ENCODE data around the gene VWA7.
A peak's percentile ranks its signal among the peaks of the same experiment; 100 is the strongest.

VWA7 gene

DNA sequence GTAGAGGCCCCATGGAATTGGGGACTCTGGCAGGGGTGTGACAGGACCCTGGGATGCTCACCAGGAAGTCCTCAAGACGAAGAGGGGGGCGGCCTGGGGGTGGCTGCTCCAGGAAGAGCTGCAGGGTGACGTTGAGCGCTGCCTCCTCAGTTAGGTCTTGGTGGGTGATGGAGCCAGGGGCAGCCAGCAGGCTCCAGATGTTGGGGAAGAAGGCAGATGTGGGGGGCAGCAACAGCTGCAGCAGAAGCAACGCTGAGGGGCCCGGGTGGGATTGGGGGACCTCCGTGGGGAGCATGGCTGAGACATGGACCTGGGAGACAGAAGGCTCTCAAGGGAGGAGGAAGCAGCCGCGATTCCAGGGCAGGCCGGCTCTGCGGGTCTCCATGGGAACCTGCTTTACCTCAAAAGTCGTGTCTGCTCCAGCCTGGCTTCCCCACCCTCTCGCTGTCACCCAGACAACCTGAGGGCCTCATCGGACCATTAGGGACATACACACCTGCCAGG lies 591 bp downstream of the VWA7 start:
- TF ChIP-seq ARNT (IDR thresholded peaks at IDR 0.05) (no peak), ZNF384 (IDR thresholded peaks at IDR 0.05) (no peak), HDGF (IDR thresholded peaks at IDR 0.05; ENCODE audit: borderline replicate concordance) (no peak), CTBP1 (IDR thresholded peaks at IDR 0.05; ENCODE audit: borderline replicate concordance) (no peak), FOXA1 (IDR thresholded peaks at IDR 0.05) (no peak), ELF4 (IDR thresholded peaks at IDR 0.05) (no peak), SP1 (IDR thresholded peaks at IDR 0.05) (no peak), BHLHE40 (IDR thresholded peaks at IDR 0.05; ENCODE audit: borderline replicate concordance) (no peak), L3MBTL2 (conservative IDR thresholded peaks at IDR 0.05) (no peak)
- CTCF ChIA-PET = no interaction called here
- DNase-seq (ENCODE audit: extremely low spot score) = no peak
- POLR2A ChIA-PET = interaction anchor here (1.6 kb wide), 1 partner anchor 30 kb away, joined by 5 read pairs; the partner anchor contains the start of gene LSM2

DNA sequence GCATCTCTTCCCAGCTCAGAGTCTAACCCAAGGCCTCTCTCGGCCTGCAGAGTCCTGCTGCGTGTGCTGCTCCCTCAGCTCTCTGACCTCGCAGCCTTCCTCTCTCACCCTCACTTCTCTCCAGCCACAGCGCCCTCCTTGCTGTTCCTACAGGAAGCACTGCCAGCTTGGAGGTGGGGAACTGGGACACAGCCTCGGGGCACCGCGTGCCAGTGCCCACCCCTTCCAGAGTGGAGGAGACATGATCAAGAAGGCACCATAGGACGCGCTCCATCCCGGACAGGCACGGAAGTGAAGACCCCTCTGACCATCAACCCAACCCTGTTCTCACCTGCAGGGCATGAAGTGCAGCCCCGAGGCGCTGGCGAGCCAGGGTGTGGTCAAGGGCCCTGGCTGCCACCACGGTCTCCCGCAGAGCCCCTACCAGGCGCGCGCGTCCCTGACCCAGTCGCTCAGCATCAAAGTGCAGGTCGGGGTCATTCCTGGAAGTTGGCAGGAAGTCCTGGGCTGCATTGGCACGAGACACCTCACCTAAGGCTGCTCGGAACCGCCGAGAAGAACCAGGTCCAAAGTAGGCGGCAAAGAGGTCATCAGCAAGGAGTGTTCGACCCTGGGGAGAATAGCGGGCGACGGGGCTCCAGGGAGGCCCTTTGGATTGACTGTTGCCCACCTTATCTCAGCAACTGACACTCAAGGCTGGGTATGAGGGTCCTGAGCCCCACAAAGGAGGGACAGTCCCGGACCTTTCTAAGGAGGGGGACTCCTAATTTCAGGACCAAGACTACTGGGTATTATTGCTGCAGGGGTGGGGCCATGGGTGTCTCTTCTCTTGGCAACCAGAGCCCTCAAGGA lies 1.3 kb downstream of the VWA7 start:
- TF ChIP-seq SP1 (IDR thresholded peaks at IDR 0.05) = no peak
- no peak for TF ChIP-seq ARNT (IDR thresholded peaks at IDR 0.05)
- no peak for TF ChIP-seq FOXA1 (IDR thresholded peaks at IDR 0.05)
- no peak for TF ChIP-seq HDGF (IDR thresholded peaks at IDR 0.05; ENCODE audit: borderline replicate concordance)
- no peak for TF ChIP-seq FOXM1 (IDR thresholded peaks at IDR 0.05; ENCODE audit: borderline replicate concordance)
- TF ChIP-seq ELF4 (IDR thresholded peaks at IDR 0.05) = no peak
- TF ChIP-seq TARDBP (IDR thresholded peaks at IDR 0.05) = no peak
- TF ChIP-seq, protein P1, sequence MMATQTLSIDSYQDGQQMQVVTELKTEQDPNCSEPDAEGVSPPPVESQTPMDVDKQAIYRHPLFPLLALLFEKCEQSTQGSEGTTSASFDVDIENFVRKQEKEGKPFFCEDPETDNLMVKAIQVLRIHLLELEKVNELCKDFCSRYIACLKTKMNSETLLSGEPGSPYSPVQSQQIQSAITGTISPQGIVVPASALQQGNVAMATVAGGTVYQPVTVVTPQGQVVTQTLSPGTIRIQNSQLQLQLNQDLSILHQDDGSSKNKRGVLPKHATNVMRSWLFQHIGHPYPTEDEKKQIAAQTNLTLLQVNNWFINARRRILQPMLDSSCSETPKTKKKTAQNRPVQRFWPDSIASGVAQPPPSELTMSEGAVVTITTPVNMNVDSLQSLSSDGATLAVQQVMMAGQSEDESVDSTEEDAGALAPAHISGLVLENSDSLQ (IDR thresholded peaks at IDR 0.05) = no peak
- TF ChIP-seq FOXK2 (IDR thresholded peaks at IDR 0.05) = no peak
- TF ChIP-seq LEF1 (IDR thresholded peaks at IDR 0.05; ENCODE audit: borderline replicate concordance) = no peak
- no peak for DNase-seq (ENCODE audit: extremely low spot score)
- POLR2A ChIA-PET = interaction anchor here (0.9 to 3.1 kb wide), 5 partner anchors 36 to 111 kb away, joined by 3 to 11 read pairs (median 6); partner anchors contain the start of genes ABHD16A, GPANK1, HSPA1A and HSPA1B
- CTCF ChIA-PET = interaction anchor here (0.8 to 1.8 kb wide), 3 partner anchors 15 to 165 kb away, joined by 4 to 6 read pairs (median 5); no protein-coding TSS in a partner anchor

DNA sequence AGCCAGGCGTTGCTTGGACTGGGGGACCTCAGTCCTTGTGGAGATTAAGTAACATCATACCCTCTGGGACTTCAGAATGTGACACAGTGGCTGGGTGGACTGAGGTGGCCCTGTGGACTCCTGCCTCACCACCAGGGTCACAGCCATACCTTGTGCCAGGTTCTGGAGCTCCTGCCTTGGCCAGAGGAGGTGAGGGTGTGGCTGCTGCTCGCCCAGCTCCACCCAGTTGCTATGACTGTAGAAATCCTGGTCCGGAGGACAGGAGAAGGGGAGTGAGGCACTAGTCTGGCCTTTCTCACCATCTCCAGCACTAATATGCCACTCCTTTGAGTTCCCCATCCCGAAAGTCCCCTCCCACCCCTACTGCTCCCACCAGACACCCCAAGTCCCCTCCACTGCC lies 1.9 kb downstream of the VWA7 start:
- no peak for DNase-seq (ENCODE audit: extremely low spot score)
- CTCF ChIA-PET = interaction anchor here (0.8 to 1.8 kb wide), 3 partner anchors 16 to 165 kb away, joined by 4 to 6 read pairs (median 5); no protein-coding TSS in a partner anchor
- TF ChIP-seq FOXM1 (IDR thresholded peaks at IDR 0.05; ENCODE audit: borderline replicate concordance) = no peak
- no peak for TF ChIP-seq SUZ12 (IDR thresholded peaks at IDR 0.05)
- no peak for TF ChIP-seq SP1 (IDR thresholded peaks at IDR 0.05)
- POLR2A ChIA-PET = interaction anchor here (0.9 to 3.1 kb wide), 5 partner anchors 36 to 110 kb away, joined by 3 to 11 read pairs (median 6); partner anchors contain the start of genes ABHD16A, GPANK1, HSPA1A and HSPA1B

DNA sequence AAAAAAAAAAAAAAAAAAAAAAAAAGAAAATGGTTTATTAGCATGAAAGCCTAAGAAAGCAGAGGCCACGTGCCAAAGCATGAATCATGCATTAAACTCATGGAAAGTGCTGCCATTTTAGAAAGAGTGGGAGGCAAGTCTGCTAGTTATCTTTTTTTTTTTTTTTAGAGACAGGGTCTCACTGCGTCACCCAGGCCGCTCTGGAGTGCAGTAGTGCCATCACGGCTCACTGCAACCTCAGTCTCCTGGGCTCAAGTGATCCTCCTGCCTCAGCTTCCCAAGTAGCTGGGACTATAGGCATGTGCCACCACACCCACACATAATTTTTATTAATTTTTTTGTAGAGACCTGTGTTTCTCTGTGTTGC lies 5.2 kb downstream of the VWA7 start:
- CTCF ChIA-PET = no interaction called here

DNA sequence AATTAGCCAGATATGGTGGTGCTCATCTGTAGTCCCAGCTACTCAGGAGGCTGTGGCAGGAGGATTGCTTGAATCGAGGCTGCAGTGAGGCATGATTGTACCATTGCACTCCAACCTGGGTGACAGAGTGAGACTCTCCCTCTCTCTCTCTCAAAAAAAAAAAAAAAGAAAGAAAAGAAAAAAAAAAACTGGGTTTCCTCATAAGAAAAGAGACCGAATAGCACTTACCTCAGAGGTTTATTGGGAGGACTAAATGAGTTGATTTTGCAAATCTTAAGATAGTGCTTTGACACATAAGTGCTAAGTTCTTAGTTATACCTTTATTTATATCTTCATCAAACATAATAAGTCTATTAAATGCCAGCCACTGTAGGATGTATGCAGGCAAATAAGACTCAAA lies 6.3 kb downstream of the VWA7 start:
- CTCF ChIA-PET = interaction anchor here (0.9 to 3.1 kb wide), 4 partner anchors 20 to 172 kb away, joined by 3 to 13 read pairs (median 8); partner anchors contain the start of gene DDAH2

More for the DNA sequence above, 5.2 kb downstream of the VWA7 start:
- TF ChIP-seq TARDBP (IDR thresholded peaks at IDR 0.05) = no peak
- no peak for TF ChIP-seq ARNT (IDR thresholded peaks at IDR 0.05)
- TF ChIP-seq SUZ12 (IDR thresholded peaks at IDR 0.05) = no peak
- no peak for TF ChIP-seq ZNF384 (IDR thresholded peaks at IDR 0.05)
- TF ChIP-seq L3MBTL2 (conservative IDR thresholded peaks at IDR 0.05) = no peak
- TF ChIP-seq FOXK2 (IDR thresholded peaks at IDR 0.05) = no peak
- TF ChIP-seq BHLHE40 (IDR thresholded peaks at IDR 0.05; ENCODE audit: borderline replicate concordance) = no peak
- no peak for TF ChIP-seq ELF4 (IDR thresholded peaks at IDR 0.05)
- DNase-seq (ENCODE audit: extremely low spot score) = no peak
- POLR2A ChIA-PET = interaction anchor here (1.8 kb wide), 1 partner anchor 56 kb away, joined by 9 read pairs; the partner anchor contains the start of gene HSPA1B

DNA sequence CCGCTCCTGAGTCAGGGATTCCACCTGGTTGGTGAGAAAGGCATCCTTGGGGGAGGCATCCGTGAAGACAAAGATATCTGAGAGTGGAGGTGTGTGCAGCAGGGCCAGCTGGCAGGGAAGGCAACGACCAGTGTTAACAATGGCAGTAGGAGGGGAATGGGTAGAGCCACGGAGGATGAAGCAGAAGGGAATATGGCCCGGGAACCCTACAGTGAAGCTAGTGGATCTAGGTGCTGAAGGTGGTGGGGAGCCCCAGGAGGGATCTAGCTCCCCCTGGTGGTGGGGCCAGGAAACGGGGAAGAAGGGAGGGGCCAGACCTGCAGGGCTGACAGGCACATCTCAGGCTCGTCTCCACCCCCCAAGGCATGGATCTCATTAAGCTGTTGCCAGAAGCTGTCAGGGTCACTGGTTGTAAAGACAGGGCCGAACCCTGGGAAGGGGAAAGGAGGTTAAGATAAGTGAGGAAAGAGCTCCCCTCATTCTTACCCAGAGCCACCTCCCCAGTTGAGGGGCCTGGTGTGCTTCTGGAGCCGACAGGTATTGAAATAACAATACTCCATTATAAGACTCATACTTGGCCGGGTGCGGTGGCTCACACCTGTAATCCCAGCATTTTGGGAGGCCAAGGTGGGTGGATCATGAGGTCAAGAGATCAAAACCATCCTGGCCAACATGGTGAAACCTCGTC lies 7.3 kb downstream of the VWA7 start:
- ChIA-PET POLR2A (interaction anchor here (0.6 to 1.4 kb wide), 8 partner anchors 30 to 105 kb away, joined by 3 to 8 read pairs (median 5); partner anchors contain the start of genes CLIC1, GPANK1, HSPA1A and HSPA1B), CTCF (interaction anchor here (0.5 to 3.1 kb wide), 21 partner anchors 9 to 171 kb away, joined by 3 to 19 read pairs (median 4); partner anchors contain the start of genes ABHD16A, DDAH2, LY6G5C and MSH5)
- DNase-seq (ENCODE audit: extremely low spot score) = peak; percentile 95
- TF ChIP-seq ELF4 (IDR thresholded peaks at IDR 0.05) = no peak
- TF ChIP-seq FOXA1 (IDR thresholded peaks at IDR 0.05) = no peak
- TF ChIP-seq, protein P1 (IDR thresholded peaks at IDR 0.05) = peak; percentile 76

More for the DNA sequence above, 6.3 kb downstream of the VWA7 start:
- DNase-seq (ENCODE audit: extremely low spot score) = no peak
- 0 out of 2 replicates have a peak, but pooled peaks have one; percentile 45 for TF ChIP-seq ZNF384 (IDR thresholded peaks at IDR 0.05)
- TF ChIP-seq L3MBTL2 (conservative IDR thresholded peaks at IDR 0.05) = no peak
- POLR2A ChIA-PET = interaction anchor here (0.6 to 1.2 kb wide), 2 partner anchors 41 to 70 kb away, joined by 4 to 7 read pairs; no protein-coding TSS in a partner anchor

Data from HEK293T (cell line).